ENCODE data around the gene ANAPC4. TPM values are rescaled to one million over a fixed set of nuclear protein-coding genes. Genes with fewer than 3 reads are reported as not detected.

ANAPC4 gene
- polyA plus RNA-seq, 1 donor from 2014 or later = 78.1 TPM

GRCh38 chr4:25343671-25344070 is 33.4 kb upstream of the ANAPC4 start:
- Histone ChIP-seq H3K27ac (ENCODE audit: low read length) (no peak overlapping the region), H3K79me2 (replicated peaks; ENCODE audit: insufficient read depth, low read length) (no peaks in the 10 kb centered on the region), H3K9me3 (ENCODE audit: low read length) (no peaks in the 10 kb centered on the region), H3K4me3 (ENCODE audit: low read length) (no peak overlapping the region), H3K9me2 (ENCODE audit: insufficient read depth, low read length) (no peaks in the 10 kb centered on the region), H3K27me3 (ENCODE audit: insufficient read depth, low read depth, low read length) (no peaks in the 10 kb centered on the region), H3K9ac (ENCODE audit: low read length) (no peak overlapping the region), H3K4me2 (ENCODE audit: low read length) (no peak overlapping the region), H3K36me3 (ENCODE audit: insufficient read depth, low read length) (no peaks in the 10 kb centered on the region), H4K20me1 (ENCODE audit: insufficient read depth) (no peaks in the 10 kb centered on the region), H2AFZ (ENCODE audit: low read depth, low read length) (no peak overlapping the region), H3F3A (ENCODE audit: insufficient read depth, low read length, poor library complexity, severe bottlenecking) (no peaks in the 10 kb centered on the region)
- no peak for TF ChIP-seq EZH2 (IDR thresholded peaks at IDR 0.05; ENCODE audit: borderline replicate concordance, insufficient read depth, low read length, poor library complexity, severe bottlenecking)

- Histone ChIP-seq H3K9me2 (ENCODE audit: insufficient read depth, low read length) (no peaks in the 10 kb centered on the region), H3K9ac (ENCODE audit: low read length) (no peak overlapping the region), H3K36me3 (ENCODE audit: insufficient read depth, low read length) (no peaks in the 10 kb centered on the region), H3F3A (ENCODE audit: insufficient read depth, low read length, poor library complexity, severe bottlenecking) (no peaks in the 10 kb centered on the region), H3K27me3 (ENCODE audit: insufficient read depth, low read depth, low read length) (no peaks in the 10 kb centered on the region), H3K79me2 (replicated peaks; ENCODE audit: insufficient read depth, low read length) (no peaks in the 10 kb centered on the region), H3K9me3 (ENCODE audit: low read length) (no peaks in the 10 kb centered on the region), H3K27ac (ENCODE audit: low read length) (no peak overlapping the region), H3K4me3 (ENCODE audit: low read length) (no peak overlapping the region), H2AFZ (ENCODE audit: low read depth, low read length) (no peak overlapping the region), H4K20me1 (ENCODE audit: insufficient read depth) (no peaks in the 10 kb centered on the region), H3K4me2 (ENCODE audit: low read length) (no peak overlapping the region)
- TF ChIP-seq MXI1 (conservative IDR thresholded peaks at IDR 0.05; ENCODE audit: poor library complexity, severe bottlenecking) (no peak), RAD21 (conservative IDR thresholded peaks at IDR 0.05) (no peak)
Measured at GRCh38 chr4:25345744-25346143, 31.3 kb upstream of the ANAPC4 start.

GRCh38 chr4:25346913-25347312 is 30.1 kb upstream of the ANAPC4 start:
- Histone ChIP-seq H3K27me3 (ENCODE audit: insufficient read depth, low read depth, low read length) (no peaks in the 10 kb centered on the region), H4K20me1 (ENCODE audit: insufficient read depth) (no peaks in the 10 kb centered on the region), H3F3A (ENCODE audit: insufficient read depth, low read length, poor library complexity, severe bottlenecking) (no peaks in the 10 kb centered on the region), H3K9ac (ENCODE audit: low read length) (no peak overlapping the region), H3K79me2 (replicated peaks; ENCODE audit: insufficient read depth, low read length) (no peaks in the 10 kb centered on the region), H3K9me2 (ENCODE audit: insufficient read depth, low read length) (no peaks in the 10 kb centered on the region), H2AFZ (ENCODE audit: low read depth, low read length) (no peak overlapping the region), H3K4me2 (ENCODE audit: low read length) (no peak overlapping the region), H3K36me3 (ENCODE audit: insufficient read depth, low read length) (no peaks in the 10 kb centered on the region), H3K9me3 (ENCODE audit: low read length) (no peaks in the 10 kb centered on the region), H3K27ac (ENCODE audit: low read length) (no peak overlapping the region), H3K4me3 (ENCODE audit: low read length) (no peak overlapping the region)
- no peak for TF ChIP-seq REST (IDR thresholded peaks at IDR 0.05; ENCODE audit: borderline replicate concordance)
- TF ChIP-seq EZH2 (IDR thresholded peaks at IDR 0.05; ENCODE audit: borderline replicate concordance, insufficient read depth, low read length, poor library complexity, severe bottlenecking) = no peak
- no peak for TF ChIP-seq CTCF (IDR thresholded peaks at IDR 0.05; ENCODE audit: poor library complexity, severe bottlenecking)
- no peak for TF ChIP-seq TAF1 (IDR thresholded peaks at IDR 0.05; ENCODE audit: low read depth)
- TF ChIP-seq MXI1 (conservative IDR thresholded peaks at IDR 0.05; ENCODE audit: poor library complexity, severe bottlenecking) = no peak
- TF ChIP-seq POLR2AphosphoS5 (IDR thresholded peaks at IDR 0.05) = no peak
- no peak for TF ChIP-seq EP300 (conservative IDR thresholded peaks at IDR 0.05; ENCODE audit: poor library complexity, severe bottlenecking)
- no peak for TF ChIP-seq SMC3 (conservative IDR thresholded peaks at IDR 0.05; ENCODE audit: poor library complexity)

Data from neural cell (in vitro differentiated cells).